ENCODE measurements around the gene SLC13A2.
A peak's percentile ranks its signal among the peaks of the same experiment; 100 is the strongest.

Gene SLC13A2

DNA sequence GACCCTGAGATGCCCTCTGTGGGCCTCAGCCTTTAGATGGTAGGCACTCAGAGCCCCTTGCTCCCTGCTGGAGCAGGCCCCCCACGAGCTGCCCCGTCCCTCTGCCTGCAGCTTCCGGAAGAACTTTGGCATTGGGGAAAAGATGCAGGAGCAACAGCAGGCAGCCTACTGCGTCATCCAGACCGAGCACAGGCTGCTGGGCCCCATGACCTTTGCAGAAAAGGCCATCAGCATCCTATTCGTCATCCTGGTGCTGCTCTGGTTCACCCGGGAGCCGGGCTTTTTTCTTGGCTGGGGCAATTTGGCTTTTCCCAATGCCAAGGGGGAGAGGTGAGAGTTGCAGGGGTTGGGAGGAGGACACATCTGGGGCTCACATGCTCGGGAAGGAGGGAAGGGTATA is 20.0 kb downstream of the SLC13A2 start:
- TF ChIP-seq POLR2A (IDR thresholded peaks at IDR 0.05; ENCODE audit: low read depth, low read length), result no peak
- FAIRE-seq, result no peak
- peak; percentile 57 for DNase-seq (ENCODE audit: insufficient read length, low spot score)

- DNase-seq (ENCODE audit: insufficient read length, low spot score) (peak; percentile 71), FAIRE-seq (no peak)
- TF ChIP-seq POLR2A (IDR thresholded peaks at IDR 0.05; ENCODE audit: low read depth, low read length), result no peak
Measured at GRCh38 chr17:28494445-28495188, 21.2 kb downstream of the SLC13A2 start.

GRCh38 chr17:28495635-28496034 is 22.2 kb downstream of the SLC13A2 start:
- no peak for FAIRE-seq
- no peak for TF ChIP-seq POLR2A (IDR thresholded peaks at IDR 0.05; ENCODE audit: low read depth, low read length)
- DNase-seq (ENCODE audit: insufficient read length, low spot score), result no peak

DNA sequence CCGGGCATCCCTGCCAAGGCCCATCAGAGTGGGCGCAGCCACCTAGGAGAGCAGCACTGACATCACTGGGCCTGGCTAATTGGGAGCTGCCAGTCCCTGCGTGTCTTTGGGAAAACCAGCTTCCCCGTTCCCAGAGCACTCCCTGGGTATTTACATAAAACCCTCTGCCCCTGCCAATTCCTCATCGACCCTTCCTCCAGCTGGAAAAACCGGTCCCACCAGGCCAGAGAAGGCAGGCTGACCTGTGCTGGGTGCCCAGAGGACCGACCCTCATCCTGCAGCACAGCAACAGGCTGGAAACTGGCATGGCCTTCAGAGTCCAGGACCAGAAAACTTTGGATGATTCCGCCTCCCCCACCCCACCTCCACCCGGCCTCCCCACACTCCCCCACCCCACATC is 24.5 kb downstream of the SLC13A2 start:
- DNase-seq (ENCODE audit: insufficient read length, low spot score) (no peak), FAIRE-seq (no peak)
- TF ChIP-seq POLR2A (IDR thresholded peaks at IDR 0.05; ENCODE audit: low read depth, low read length), result no peak

- no peak for DNase-seq (ENCODE audit: insufficient read length, low spot score)
- no peak for TF ChIP-seq POLR2A (IDR thresholded peaks at IDR 0.05; ENCODE audit: low read depth, low read length)
- no peak for FAIRE-seq
Measured at GRCh38 chr17:28498652-28499363, 25.4 kb downstream of the SLC13A2 start.

DNA sequence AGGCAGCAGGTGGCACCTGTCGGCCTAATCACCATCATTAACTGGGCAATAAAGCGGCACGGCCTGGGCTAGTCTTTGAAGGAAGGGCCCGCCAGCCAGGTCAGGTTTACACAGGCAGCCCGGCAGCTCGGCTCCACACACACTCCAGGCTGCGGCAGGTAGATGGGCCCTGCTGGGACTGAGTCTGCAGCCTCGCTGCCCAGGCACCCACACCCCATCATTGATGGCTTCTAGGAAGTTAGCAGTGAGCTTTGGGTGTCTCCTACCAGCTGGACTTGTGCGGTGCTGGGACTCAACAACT is 25.9 kb downstream of the SLC13A2 start:
- DNase-seq (ENCODE audit: insufficient read length, low spot score) (no peak), FAIRE-seq (no peak)
- no peak for TF ChIP-seq POLR2A (IDR thresholded peaks at IDR 0.05; ENCODE audit: low read depth, low read length)

DNA sequence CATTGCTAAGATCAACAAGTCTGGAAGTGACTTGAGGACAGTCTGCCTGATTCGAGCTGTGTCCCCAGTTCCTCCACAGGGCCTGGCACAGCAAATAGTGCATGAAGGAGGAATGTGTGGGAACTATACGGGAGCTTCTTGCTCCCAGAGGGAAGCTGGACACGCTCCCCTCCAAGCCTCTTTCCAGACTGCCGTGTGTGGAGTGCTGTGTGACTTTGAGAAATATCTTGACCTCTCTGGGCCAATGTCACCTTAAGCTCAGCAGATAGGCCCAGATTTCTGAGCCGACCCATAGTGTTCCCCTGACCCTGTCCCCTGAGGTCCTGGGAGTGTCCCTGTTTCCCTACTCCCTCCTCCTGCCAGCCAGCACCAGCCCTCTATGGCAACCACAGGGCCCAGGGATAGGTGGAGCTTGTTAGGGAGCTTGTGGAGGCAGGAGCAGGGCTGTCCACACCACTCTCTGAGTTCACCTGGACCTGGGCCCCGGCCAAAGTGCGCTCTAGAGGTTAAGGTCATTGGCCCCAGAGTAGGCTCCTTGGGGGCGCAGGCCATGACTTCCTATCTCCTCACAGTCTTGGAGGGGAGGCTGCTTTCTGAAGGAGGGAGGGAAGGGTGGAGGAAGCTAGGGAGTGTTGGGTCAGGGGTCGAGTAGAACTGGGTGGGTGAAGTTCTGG is 26.4 kb downstream of the SLC13A2 start:
- no peak for TF ChIP-seq POLR2A (IDR thresholded peaks at IDR 0.05; ENCODE audit: low read depth, low read length)
- FAIRE-seq (no peak), DNase-seq (ENCODE audit: insufficient read length, low spot score) (no peak)

- no peak for FAIRE-seq
- DNase-seq (ENCODE audit: insufficient read length, low spot score), result no peak
Measured at GRCh38 chr17:28500712-28501379, 27.4 kb downstream of the SLC13A2 start.

DNA sequence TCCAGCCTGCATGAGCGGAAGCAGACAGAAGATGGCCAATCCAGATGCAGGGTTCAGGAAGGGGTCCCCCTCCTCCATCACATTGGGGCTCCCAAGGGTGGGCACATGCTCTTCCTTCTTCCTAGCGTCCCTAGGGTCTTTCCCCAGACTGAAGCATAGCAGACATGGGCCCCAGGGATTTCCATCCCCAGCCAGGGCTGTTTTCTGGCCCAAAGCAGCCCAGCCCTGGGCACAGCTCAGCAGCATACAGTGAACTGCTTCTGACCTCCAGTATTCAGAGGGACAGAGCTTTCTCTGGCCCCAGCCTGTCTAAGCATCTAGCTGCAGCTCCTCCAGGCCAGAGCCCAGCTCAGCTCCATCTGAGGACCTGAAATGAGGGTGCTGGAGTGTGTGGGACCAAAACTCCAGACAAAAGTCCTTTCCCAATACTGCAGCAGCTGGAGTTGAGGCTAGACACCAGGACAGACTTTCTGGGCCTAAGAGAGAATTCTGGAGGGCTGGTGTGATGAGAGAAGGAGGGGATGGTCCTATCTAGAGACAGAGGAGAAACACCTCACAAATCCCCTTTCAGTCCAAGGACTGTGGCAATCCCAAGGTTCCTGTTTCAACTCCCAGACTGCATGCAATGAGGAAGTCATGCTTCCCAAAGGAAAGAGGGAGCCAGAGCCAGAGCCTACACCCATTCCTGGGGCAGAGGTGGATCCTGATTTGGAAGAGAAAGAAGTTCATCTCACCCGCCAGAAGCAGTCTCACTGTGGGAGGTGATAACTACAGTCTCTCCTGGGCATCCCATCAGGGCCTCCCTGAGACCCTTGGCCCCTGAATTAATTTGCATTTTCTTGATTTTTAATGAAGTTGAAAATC is 28.2 kb downstream of the SLC13A2 start:
- no peak for TF ChIP-seq POLR2A (IDR thresholded peaks at IDR 0.05; ENCODE audit: low read depth, low read length)
- no peak for FAIRE-seq
- DNase-seq (ENCODE audit: insufficient read length, low spot score), result no peak

More at GRCh38 chr17:28500712-28501379, 27.4 kb downstream of the SLC13A2 start:
- no peak for TF ChIP-seq POLR2A (IDR thresholded peaks at IDR 0.05; ENCODE audit: low read depth, low read length)

DNA sequence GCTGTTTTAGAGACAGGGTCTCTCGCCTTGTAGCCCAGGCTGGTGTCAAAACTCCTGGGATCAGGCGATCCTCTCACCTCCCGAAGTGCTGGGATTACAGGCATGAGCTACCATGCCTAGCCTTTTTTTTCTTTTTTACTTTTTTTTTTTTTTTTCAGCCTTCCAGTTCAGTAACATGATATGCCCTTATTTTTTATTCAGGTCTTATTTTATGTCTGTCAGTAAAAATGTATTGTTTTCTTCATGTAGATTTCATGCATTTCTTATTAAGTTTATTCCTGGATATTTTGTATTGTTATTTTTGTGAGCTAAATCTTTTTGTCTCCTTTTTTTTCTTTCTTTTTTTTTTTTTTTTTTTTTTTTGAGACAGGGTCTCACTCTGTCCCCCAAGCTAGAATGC is 30.0 kb downstream of the SLC13A2 start:
- no peak for TF ChIP-seq POLR2A (IDR thresholded peaks at IDR 0.05; ENCODE audit: low read depth, low read length)
- FAIRE-seq, result no peak
- DNase-seq (ENCODE audit: insufficient read length, low spot score), result no peak

GRCh38 chr17:28505986-28506665 is 32.7 kb downstream of the SLC13A2 start, which contains the start of gene FOXN1:
TSS of gene FOXN1 (plus strand) at chr17:28506348. CDS start at chr17:28523970, 17,622 bp downstream.
- no peak for FAIRE-seq
- TF ChIP-seq POLR2A (IDR thresholded peaks at IDR 0.05; ENCODE audit: low read depth, low read length), result no peak

DNA sequence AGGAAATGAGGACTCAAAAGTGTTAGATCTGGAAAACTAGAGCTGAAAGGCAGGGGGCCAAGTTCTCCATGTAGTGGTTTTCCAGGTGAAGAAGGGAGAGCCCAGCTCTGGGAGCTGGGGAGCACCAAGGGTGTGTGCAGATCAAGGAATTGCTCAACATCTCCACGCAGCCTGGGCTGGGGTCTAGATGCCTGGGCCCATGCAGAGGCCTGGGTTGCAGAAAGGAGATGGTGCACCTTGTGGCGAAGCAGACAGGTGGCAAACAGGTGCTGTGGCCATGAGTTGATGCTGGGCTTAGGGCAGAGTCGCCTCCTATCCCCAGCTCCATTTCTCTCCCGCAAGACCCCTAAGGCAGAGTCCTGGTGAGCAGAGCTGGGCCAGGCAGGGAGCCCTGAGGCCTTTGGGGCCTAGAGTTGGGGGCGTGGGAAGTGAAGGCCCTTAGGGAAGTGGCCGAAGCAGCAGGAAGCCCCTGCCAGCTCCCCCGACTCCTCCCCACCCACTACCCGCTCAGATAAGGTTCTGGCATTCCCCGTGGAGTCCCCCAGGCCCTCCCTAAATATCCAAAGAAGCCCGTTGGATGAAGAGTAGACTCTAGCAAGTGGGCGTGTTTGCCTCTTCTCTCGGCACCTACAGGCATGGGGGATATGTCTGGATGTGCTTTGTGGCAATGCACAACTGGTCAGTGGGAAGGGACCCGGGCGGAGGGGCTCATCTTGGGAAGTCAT is 33.5 kb downstream of the SLC13A2 start:
- no peak for FAIRE-seq
- no peak for DNase-seq (ENCODE audit: insufficient read length, low spot score)
- TF ChIP-seq POLR2A (IDR thresholded peaks at IDR 0.05; ENCODE audit: low read depth, low read length), result no peak

More at GRCh38 chr17:28505986-28506665, 32.7 kb downstream of the SLC13A2 start, which contains the start of gene FOXN1:
- no peak for DNase-seq (ENCODE audit: insufficient read length, low spot score)

Measured in H54 (cell line).